HepG2 (cell line): ENCODE results near the gene PLPPR2. TPM values are rescaled to one million over a fixed set of nuclear protein-coding genes. Genes with fewer than 3 reads are reported as not detected.

Experiments
- AGO1 ChIP-seq: fragments of 200-400 bp; formaldehyde crosslinking; IDR thresholded peaks from 2 replicates; pipeline ENCODE4 v1.6.1; 2017; ENCODE audit warnings: mild to moderate bottlenecking, low read depth, low read length, moderate library complexity; ENCODE audit not compliant: poor library complexity, severe bottlenecking
- HIVEP1 ChIP-seq: sonication (generic); formaldehyde crosslinking; IDR thresholded peaks from 2 replicates; pipeline ENCODE4 v1.4.0; 2020; ENCODE audit warnings: mild to moderate bottlenecking, missing genetic modification reagents
- HNF4A ChIP-seq: sonication (generic); formaldehyde crosslinking; IDR thresholded peaks from 2 replicates; pipeline ENCODE4 v1.4.0; 2020; ENCODE audit warnings: missing genetic modification reagents
- IRX3 ChIP-seq: sonication (generic); formaldehyde crosslinking; IDR thresholded peaks from 2 replicates; pipeline ENCODE4 v1.8.1; 2023; ENCODE audit warnings: mild to moderate bottlenecking, low read depth, missing genetic modification reagents, borderline replicate concordance
- MTA3 ChIP-seq: sonication (generic); formaldehyde crosslinking; IDR thresholded peaks from 2 replicates; pipeline ENCODE4 v1.4.0; 2020; ENCODE audit warnings: missing genetic modification reagents
- MTF2 ChIP-seq: sonication (generic); formaldehyde crosslinking; IDR thresholded peaks from 2 replicates; pipeline ENCODE4 v1.5.0; 2020; ENCODE audit warnings: missing genetic modification reagents, borderline replicate concordance
- PHF5A ChIP-seq: IDR thresholded peaks from one replicate; pipeline ENCODE4 v1.6.1; 2018; ENCODE audit warnings: low read depth, missing genetic modification reagents; ENCODE audit not compliant: unreplicated experiment
- POLR2A ChIP-seq, 2 experiments: IDR thresholded peaks; 2 replicates each; pipeline ENCODE4 v1.6.1; 2011; ENCODE audit warnings: low read depth in 2 of 2, low read length in 2 of 2, mild to moderate bottlenecking in 1 of 2, moderate library complexity in 1 of 2; ENCODE audit not compliant: insufficient read depth in 1 of 2
- SALL1 ChIP-seq: sonication (generic); formaldehyde crosslinking; IDR thresholded peaks from 2 replicates; pipeline ENCODE4 v1.8.0; 2022; ENCODE audit warnings: mild to moderate bottlenecking, missing genetic modification reagents
- SKI ChIP-seq: fragments of 450-650 bp; IDR thresholded peaks from one replicate; pipeline ENCODE4 v1.6.1; 2018; ENCODE audit warnings: mild to moderate bottlenecking; ENCODE audit not compliant: partially characterized antibody
- TAF1 ChIP-seq: sonication (generic); formaldehyde crosslinking; IDR thresholded peaks from 2 replicates; pipeline ENCODE4 v1.4.0; 2020; ENCODE audit warnings: missing genetic modification reagents
- ZNF546 ChIP-seq: sonication (generic); formaldehyde crosslinking; conservative IDR thresholded peaks from 2 replicates; pipeline ENCODE4 v1.8.1; 2023; ENCODE audit warnings: mild to moderate bottlenecking, missing genetic modification reagents
- ZNF563 ChIP-seq: sonication (generic); formaldehyde crosslinking; IDR thresholded peaks from 2 replicates; pipeline ENCODE4 v1.8.0; 2022; ENCODE audit warnings: mild to moderate bottlenecking, moderate library complexity, missing genetic modification reagents
- ZUFSP ChIP-seq: sonication (generic); formaldehyde crosslinking; IDR thresholded peaks from 2 replicates; pipeline ENCODE4 v1.9.0; 2021; ENCODE audit warnings: missing genetic modification reagents, mild to moderate bottlenecking, borderline replicate concordance
- polyA plus RNA-seq, 8 experiments: library from polyadenylated mRNA; depleted of rRNA in 3 of 8; stranded (reverse) in 7 of 8; unstranded in 1 of 8; fragments of >200 nt; fragmentation: Illumina TruSeq in 4 of 8; extraction: Trizol in 4 of 8; gene quantifications; 2 replicates each; pipeline versions ENCODE4 v1.2.1 to v1.2.3, GENCODE V29; 2011 to 2016; ENCODE audit warnings: low read depth in 4 of 8, missing spikeins in 1 of 8, mixed read lengths in 1 of 8; ENCODE audit not compliant: insufficient read depth in 1 of 8
- total RNA-seq, 5 experiments: library from RNA; depleted of rRNA; stranded (reverse); fragments of >200 nt; fragmentation: Illumina TruSeq; extraction: Trizol; gene quantifications; 2 replicates each; pipeline ENCODE4 v1.2.3, GENCODE V29; 2016; ENCODE audit warnings: low read depth in 1 of 5
- TF ChIP-seq, protein P1 (sequence below): sonication (generic); formaldehyde crosslinking; IDR thresholded peaks from 2 replicates; pipeline ENCODE4 v1.9.0; 2021; ENCODE audit warnings: mild to moderate bottlenecking, missing genetic modification reagents
- TF ChIP-seq, protein P2 (sequence below): IDR thresholded peaks from 2 replicates; pipeline ENCODE4 v1.6.1; 2016
- TF ChIP-seq, protein P3 (sequence below): sonication (generic); formaldehyde crosslinking; IDR thresholded peaks from 2 replicates; pipeline ENCODE4 v1.4.0; 2020; ENCODE audit warnings: missing genetic modification reagents, mild to moderate bottlenecking, borderline replicate concordance

Gene PLPPR2
- total and polyA plus RNA-seq, 2 of the 13 experiments (the other 11 are each of a cell fraction or from before 2014, with no cell fraction given), result 1.5 to 2.1 TPM

GRCh38 chr19:11355160-11356073 lies at the start of gene PLPPR2 (continued):
- TF ChIP-seq, protein P1, sequence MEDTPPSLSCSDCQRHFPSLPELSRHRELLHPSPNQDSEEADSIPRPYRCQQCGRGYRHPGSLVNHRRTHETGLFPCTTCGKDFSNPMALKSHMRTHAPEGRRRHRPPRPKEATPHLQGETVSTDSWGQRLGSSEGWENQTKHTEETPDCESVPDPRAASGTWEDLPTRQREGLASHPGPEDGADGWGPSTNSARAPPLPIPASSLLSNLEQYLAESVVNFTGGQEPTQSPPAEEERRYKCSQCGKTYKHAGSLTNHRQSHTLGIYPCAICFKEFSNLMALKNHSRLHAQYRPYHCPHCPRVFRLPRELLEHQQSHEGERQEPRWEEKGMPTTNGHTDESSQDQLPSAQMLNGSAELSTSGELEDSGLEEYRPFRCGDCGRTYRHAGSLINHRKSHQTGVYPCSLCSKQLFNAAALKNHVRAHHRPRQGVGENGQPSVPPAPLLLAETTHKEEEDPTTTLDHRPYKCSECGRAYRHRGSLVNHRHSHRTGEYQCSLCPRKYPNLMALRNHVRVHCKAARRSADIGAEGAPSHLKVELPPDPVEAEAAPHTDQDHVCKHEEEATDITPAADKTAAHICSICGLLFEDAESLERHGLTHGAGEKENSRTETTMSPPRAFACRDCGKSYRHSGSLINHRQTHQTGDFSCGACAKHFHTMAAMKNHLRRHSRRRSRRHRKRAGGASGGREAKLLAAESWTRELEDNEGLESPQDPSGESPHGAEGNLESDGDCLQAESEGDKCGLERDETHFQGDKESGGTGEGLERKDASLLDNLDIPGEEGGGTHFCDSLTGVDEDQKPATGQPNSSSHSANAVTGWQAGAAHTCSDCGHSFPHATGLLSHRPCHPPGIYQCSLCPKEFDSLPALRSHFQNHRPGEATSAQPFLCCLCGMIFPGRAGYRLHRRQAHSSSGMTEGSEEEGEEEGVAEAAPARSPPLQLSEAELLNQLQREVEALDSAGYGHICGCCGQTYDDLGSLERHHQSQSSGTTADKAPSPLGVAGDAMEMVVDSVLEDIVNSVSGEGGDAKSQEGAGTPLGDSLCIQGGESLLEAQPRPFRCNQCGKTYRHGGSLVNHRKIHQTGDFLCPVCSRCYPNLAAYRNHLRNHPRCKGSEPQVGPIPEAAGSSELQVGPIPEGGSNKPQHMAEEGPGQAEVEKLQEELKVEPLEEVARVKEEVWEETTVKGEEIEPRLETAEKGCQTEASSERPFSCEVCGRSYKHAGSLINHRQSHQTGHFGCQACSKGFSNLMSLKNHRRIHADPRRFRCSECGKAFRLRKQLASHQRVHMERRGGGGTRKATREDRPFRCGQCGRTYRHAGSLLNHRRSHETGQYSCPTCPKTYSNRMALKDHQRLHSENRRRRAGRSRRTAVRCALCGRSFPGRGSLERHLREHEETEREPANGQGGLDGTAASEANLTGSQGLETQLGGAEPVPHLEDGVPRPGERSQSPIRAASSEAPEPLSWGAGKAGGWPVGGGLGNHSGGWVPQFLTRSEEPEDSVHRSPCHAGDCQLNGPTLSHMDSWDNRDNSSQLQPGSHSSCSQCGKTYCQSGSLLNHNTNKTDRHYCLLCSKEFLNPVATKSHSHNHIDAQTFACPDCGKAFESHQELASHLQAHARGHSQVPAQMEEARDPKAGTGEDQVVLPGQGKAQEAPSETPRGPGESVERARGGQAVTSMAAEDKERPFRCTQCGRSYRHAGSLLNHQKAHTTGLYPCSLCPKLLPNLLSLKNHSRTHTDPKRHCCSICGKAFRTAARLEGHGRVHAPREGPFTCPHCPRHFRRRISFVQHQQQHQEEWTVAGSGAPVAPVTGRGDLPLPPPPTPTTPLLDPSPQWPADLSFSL (CRISPR knock-in tag), result peak; percentile 99
- no peak for TF ChIP-seq IRX3 (CRISPR knock-in tag)
- TF ChIP-seq ZNF563 (CRISPR knock-in tag), result no peak
- peak in 1 of 2 experiments; percentile 44; a peak in 1 of 4 replicates for TF ChIP-seq POLR2A (IDR thresholded peaks at IDR 0.05; ENCODE audit: insufficient read depth in 1 of 2, low read depth in 2 of 2, low read length in 2 of 2)
- TF ChIP-seq, protein P2, sequence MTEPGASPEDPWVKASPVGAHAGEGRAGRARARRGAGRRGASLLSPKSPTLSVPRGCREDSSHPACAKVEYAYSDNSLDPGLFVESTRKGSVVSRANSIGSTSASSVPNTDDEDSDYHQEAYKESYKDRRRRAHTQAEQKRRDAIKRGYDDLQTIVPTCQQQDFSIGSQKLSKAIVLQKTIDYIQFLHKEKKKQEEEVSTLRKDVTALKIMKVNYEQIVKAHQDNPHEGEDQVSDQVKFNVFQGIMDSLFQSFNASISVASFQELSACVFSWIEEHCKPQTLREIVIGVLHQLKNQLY, result no peak
- TF ChIP-seq SALL1 (CRISPR knock-in tag), result peak; percentile 34; the same call in 1 of the 2 replicates
- no peak for TF ChIP-seq HIVEP1 (CRISPR knock-in tag)
- peak; percentile 22 for TF ChIP-seq SKI
- no peak for TF ChIP-seq MTF2 (CRISPR knock-in tag)
- no peak for TF ChIP-seq PHF5A (CRISPR knock-in tag)
- TF ChIP-seq AGO1, result peak; percentile 94
- TF ChIP-seq TAF1, result peak; percentile 25; the same call in 1 of the 2 replicates
- no peak for TF ChIP-seq ZNF546 (CRISPR knock-in tag)
- no peak for TF ChIP-seq MTA3
- no peak for TF ChIP-seq HNF4A (CRISPR knock-in tag)
- TF ChIP-seq, protein P3, sequence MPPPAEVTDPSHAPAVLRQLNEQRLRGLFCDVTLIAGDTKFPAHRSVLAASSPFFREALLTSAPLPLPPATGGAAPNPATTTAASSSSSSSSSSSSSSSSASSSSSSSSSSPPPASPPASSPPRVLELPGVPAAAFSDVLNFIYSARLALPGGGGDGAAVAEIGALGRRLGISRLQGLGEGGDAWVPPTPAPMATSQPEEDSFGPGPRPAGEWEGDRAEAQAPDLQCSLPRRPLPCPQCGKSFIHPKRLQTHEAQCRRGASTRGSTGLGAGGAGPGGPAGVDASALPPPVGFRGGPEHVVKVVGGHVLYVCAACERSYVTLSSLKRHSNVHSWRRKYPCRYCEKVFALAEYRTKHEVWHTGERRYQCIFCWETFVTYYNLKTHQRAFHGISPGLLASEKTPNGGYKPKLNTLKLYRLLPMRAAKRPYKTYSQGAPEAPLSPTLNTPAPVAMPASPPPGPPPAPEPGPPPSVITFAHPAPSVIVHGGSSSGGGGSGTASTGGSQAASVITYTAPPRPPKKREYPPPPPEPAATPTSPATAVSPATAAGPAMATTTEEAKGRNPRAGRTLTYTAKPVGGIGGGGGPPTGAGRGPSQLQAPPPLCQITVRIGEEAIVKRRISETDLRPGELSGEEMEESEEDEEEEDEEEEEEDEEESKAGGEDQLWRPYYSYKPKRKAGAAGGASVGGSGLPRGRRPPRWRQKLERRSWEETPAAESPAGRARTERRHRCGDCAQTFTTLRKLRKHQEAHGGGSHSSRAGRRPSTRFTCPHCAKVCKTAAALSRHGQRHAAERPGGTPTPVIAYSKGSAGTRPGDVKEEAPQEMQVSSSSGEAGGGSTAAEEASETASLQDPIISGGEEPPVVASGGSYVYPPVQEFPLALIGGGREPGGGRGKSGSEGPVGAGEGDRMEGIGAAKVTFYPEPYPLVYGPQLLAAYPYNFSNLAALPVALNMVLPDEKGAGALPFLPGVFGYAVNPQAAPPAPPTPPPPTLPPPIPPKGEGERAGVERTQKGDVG (CRISPR knock-in tag), result no peak
- TF ChIP-seq ZUFSP (CRISPR knock-in tag), result no peak
